NCI-H2171 treated with DMSO at 0.1 percent for 48 hours (cell line): ENCODE data around the gene C9orf78.
"Not testable (repeated sequence)": the region's sequence is repeated elsewhere in the genome, so short reads cannot be mapped to it uniquely, and the experiment has no call there.

Source experiments
- DNase-seq: peaks from one replicate; lab custom pipeline; 2025; lab: John Stamatoyannopoulos, UW

C9orf78 gene

GRCh38 chr9:129811967-129812363 is 23.1 kb downstream of the C9orf78 start:
- DNase-seq = no peak

GRCh38 chr9:129810788-129811187 is 24.3 kb downstream of the C9orf78 start:
- no peak for DNase-seq

GRCh38 chr9:129810116-129810515 is 25.0 kb downstream of the C9orf78 start:
- no peak for DNase-seq

- DNase-seq = no peak
These were observed 25.7 kb downstream of the C9orf78 start for GRCh38 chr9:129809346-129809745.

GRCh38 chr9:129806061-129806460 is 29.0 kb downstream of the C9orf78 start:
- DNase-seq = no peak

- DNase-seq = peak; percentile 26
These were observed 31.4 kb downstream of the C9orf78 start for GRCh38 chr9:129803676-129804060.

GRCh38 chr9:129802833-129803675 is 32.0 kb downstream of the C9orf78 start, which contains the start of gene TOR1B:
TSS of gene TOR1B (plus strand) at chr9:129803184. CDS start at chr9:129803213, 29 bp downstream.
- peak; percentile 97 for DNase-seq

- no peak for DNase-seq
These were observed 33.6 kb downstream of the C9orf78 start for GRCh38 chr9:129801504-129801903.

GRCh38 chr9:129798973-129799372 is 36.1 kb downstream of the C9orf78 start:
- DNase-seq = no peak

GRCh38 chr9:129796029-129796428 is 39.0 kb downstream of the C9orf78 start:
- DNase-seq = not testable (repeated sequence)

- DNase-seq = no peak
These were observed 40.5 kb downstream of the C9orf78 start for GRCh38 chr9:129794549-129794948.

GRCh38 chr9:129786481-129786880 is 48.6 kb downstream of the C9orf78 start:
- DNase-seq = no peak

GRCh38 chr9:129785866-129786265 is 49.2 kb downstream of the C9orf78 start:
- no peak for DNase-seq

GRCh38 chr9:129784970-129785369 is 50.1 kb downstream of the C9orf78 start:
- DNase-seq = not testable (repeated sequence)

GRCh38 chr9:129783516-129784361 is 51.3 kb downstream of the C9orf78 start:
- peak; percentile 82 for DNase-seq

- DNase-seq = no peak
These were observed 53.1 kb downstream of the C9orf78 start for GRCh38 chr9:129781981-129782380.

GRCh38 chr9:129781131-129781530 is 53.9 kb downstream of the C9orf78 start:
- no peak for DNase-seq

- DNase-seq = no peak
These were observed 55.4 kb downstream of the C9orf78 start for GRCh38 chr9:129779560-129780190.

- no peak for DNase-seq
These were observed 56.6 kb downstream of the C9orf78 start for GRCh38 chr9:129778469-129778868.

- no peak for DNase-seq
These were observed 57.3 kb downstream of the C9orf78 start for GRCh38 chr9:129777769-129778130.
